ENCODE data around the gene DOCK2.
"Not testable (repeated sequence)": the region's sequence is repeated elsewhere in the genome, so short reads cannot be mapped to it uniquely, and the experiment has no call there.

Gene DOCK2

DNA sequence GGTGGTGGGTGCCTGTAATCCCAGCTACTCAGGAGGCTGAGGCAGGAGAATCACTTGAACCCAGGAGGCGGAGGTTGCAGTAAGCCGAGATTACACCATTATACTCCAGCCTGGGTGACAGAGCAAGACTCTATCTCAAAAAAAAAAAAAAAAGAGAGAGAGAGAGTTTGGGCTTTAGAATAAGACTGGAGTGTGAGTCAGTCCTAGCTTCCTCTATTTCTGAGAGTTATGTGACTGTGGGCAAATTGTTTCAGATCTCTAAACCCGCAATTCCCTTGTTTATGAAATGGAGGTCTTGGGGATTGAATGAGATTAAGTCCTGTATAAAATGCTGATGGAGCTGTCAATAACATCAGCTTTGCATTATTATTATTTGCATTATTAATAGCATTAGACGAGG, 316.1 kb downstream of the DOCK2 start:
- DNase-seq: not testable (repeated sequence)

DNA sequence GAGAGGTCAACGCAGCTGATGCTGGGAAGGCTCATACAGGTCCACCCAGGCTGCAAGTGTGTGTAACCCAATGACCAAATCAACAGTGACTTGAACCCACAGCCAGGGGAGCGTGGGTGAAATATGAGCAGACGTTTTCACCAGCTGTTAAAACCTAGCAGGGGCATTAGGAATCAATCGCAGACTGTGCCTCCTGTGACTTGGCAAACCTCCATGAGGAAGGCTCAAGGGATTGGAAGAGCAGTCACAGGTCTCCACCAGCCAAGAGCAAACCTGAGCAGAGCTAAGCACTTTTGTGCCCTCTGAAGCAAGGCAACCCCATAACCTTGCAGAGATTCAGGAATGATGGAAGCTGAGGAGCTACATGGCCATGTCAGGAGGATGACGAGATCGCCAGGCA, 317.7 kb downstream of the DOCK2 start:
- no peak for DNase-seq

DNA sequence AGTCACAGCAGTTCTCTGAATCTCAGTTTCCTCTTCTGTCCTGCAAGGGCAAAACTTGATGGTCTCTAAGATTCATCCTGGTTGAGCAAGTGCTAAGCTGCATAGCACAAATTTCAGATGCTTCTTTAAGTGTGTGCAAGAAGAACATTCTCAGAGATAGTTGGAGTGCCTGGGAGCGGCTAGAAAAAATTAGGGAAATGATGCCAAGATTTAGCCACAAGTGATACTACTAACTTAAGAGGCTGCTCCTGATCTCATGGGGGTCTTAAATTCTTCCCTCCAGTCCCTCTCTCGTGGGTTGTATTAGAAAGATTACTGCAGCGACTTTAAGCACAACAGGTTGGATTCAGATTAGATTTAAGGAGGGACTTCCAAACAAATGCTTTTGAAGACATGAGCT, 319.1 kb downstream of the DOCK2 start:
- DNase-seq: no peak

- DNase-seq: no peak
These were observed 319.7 kb downstream of the DOCK2 start for GRCh38 chr5:169956756-169957155.

DNA sequence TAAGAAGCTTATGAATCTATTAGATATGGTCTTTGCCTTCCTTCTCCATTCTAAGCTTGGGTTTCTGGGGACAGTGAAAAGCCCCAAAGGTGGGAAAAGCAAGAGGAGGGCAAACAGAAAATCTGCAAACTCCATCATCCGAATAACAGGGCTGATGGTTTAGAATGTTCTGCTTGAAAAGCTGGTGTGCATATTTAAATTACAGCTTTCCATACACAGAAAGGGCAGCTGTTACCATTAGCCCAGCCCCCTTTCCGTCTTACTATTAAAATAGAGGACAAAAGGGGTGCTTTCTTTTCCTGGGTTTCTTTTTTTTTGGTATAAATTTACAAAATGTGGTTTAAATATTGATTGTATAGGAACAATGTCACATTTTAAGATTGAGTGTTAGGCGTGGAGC, 321.2 kb downstream of the DOCK2 start:
- no peak for DNase-seq

GRCh38 chr5:169960659-169961058, 323.6 kb downstream of the DOCK2 start:
- DNase-seq: no peak

DNA sequence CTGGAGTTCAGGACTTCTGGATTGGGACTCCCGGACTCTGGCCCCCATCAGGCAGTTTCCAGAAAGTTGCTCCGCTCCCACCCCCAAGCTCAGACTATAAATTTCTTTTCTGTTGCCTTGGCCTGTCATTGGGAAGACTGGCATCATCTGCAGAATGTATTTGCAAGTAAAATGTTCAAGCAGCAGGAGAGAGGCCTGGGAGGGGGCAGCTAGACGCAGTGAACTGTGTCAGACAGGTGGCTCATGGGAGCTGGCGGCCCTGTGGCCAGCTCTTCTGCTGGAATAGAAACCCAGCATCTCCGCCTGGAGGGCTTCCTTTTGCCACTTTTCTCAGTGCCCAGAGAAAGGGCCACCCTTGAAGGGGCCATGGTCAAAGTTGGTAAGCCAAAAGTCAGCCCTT, 327.2 kb downstream of the DOCK2 start:
- DNase-seq: no peak

DNA sequence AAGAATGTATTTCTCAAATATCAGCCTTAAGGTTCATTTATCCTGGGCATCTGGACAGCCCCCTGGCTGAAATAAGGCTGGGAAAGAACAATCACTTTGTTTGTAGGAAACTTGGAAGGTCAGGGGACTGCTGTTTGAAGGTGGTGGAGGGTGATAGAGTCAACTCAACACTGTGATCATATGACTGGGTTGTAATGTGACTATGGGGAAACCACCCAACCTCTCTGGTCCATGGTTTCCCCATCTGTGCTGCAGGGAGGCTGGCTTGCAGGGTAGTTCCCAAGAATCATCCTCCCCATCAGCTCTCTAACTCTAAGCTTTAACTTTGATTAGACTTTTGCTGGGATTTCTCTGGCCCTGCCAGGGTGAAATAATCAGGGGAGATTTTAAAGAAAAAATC, 333.3 kb downstream of the DOCK2 start:
- no peak for DNase-seq

GRCh38 chr5:169970911-169971765, 334.1 kb downstream of the DOCK2 start:
- DNase-seq: no peak

DNA sequence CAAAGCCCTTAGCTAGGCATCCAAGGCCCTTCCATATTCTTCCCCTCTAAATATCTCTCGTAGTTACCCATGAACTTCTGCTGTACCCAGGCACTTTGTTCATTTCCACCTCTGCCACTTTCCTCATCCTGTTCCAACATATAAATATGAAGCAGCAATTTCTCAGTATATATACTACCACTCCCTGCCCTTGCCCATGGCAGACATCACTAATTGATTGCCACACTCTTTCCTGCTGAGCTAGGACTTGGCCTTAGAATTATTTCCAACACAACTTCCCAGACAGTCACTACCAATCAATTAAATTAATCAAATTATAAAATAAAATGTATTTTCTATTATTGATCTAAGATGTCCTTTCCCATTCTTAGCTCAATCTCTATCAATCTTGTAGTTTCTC, 334.7 kb downstream of the DOCK2 start:
- no peak for DNase-seq

- DNase-seq: no peak
These were observed 336.0 kb downstream of the DOCK2 start for GRCh38 chr5:169973056-169973455.

GRCh38 chr5:169974121-169974770, 337.2 kb downstream of the DOCK2 start:
- no peak for DNase-seq

DNA sequence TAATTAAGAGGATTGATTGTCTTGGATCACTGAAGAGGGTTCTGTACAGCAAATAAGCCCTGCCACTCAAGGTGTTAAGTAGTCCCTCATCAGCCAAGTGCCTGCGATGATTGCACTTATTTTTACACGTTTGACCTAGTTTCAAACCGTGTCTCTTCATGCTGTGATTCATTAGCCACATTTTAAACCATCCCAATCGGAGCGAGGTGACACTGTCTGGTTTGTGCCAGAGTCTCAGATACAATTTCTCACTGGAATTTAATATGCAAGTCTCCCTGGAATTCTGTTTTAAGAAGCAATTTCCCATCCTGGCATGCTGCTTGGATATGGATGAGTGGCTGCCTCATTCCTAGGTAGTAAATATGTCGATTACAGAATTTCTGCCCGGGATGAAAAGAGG, 341.6 kb downstream of the DOCK2 start:
- DNase-seq: no peak

GRCh38 chr5:169979871-169980270, 342.8 kb downstream of the DOCK2 start:
- DNase-seq: no peak

DNA sequence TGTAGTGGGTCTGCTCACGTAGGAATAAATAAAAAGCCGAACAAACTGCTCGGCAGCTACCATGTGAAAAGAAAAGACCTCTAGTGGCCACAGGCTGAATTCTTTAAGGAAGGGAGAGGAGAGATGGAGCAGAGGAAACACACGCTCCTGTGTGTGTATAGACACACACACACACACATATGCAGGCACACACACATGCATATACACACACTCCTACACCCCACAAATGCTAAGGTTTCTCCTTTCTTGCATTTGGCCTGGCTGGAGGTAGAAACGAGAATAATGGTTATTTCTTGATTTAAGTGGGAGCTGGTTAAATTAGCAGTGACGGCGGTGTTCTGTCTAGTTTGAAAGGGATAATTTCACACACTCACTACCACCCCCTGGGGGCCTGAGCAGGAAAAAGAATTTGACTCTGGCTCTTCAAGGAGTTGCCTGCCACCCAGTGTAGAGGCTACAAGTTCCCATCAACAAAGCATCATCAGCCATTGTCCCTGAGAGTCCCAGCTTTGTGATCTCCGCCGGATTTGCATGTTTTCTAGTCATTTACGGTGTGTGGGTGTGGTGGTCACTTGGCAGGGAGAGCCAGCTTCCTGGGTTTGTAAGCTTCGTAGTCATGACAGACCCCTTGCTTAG, 343.5 kb downstream of the DOCK2 start, which contains the start of gene INSYN2B:
INSYN2B (minus strand) TSS at position 78 of the 636 bp plus-strand sequence. CDS start 96,597 bp downstream, outside the sequence.
- DNase-seq: peak; percentile 0

GRCh38 chr5:169988206-169988605, 351.1 kb downstream of the DOCK2 start:
- DNase-seq: no peak

GRCh38 chr5:169988947-169989346, 351.9 kb downstream of the DOCK2 start:
- no peak for DNase-seq

DNA sequence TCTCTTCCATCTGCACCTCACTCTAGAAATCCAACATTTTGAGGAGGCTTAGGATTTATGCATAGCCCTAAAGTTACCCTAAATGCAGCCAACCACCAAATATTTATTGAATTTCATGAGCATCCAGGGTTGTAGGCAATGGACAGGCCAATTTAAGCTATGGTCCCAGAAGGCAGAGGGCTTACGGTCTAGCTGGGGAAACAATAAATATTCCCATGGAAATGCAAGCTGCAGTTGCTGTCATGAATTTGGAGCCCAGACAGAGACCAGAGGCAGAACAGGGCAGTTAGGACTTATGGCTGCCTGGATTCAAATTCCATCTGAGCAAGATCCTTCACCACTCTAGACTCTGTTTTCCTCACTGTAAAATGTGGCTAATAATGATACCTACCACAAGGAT, 352.3 kb downstream of the DOCK2 start:
- no peak for DNase-seq

- DNase-seq: no peak
These were observed 354.2 kb downstream of the DOCK2 start for GRCh38 chr5:169991115-169991869.

DNA sequence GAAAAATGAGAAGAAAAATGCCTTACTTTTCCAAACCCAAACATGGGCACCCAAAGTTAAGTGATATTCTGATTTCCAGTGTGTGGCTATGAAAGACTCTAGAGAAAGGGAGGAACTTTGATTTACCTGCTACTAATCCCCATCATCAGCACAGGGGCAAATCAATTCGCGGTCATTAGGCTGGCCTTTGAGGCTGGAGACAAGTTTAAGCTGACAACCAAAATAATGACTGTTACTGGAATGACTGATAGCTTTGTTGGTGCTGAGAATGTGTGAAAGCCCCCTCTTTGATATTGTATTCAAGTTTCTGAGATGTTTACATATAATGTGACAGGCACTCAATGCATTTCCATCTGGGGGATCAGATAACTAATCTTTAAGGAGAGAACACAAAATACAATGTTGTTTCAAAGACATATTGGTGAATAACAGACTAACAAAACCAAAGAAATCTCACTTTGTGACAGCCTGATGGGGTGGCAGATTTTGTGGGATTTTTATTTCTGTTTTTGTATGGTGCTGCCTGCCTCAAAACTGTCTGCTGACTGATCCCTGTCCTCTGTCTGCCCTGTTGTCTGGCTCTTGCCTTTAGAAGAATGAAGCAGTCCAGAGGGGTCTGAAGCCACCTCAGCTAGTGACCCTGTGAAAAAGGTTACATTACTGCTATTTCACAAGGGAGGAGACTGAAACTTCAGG, 355.9 kb downstream of the DOCK2 start:
- no peak for DNase-seq

GRCh38 chr5:169993485-169993790, 356.4 kb downstream of the DOCK2 start:
- no peak for DNase-seq

DNA sequence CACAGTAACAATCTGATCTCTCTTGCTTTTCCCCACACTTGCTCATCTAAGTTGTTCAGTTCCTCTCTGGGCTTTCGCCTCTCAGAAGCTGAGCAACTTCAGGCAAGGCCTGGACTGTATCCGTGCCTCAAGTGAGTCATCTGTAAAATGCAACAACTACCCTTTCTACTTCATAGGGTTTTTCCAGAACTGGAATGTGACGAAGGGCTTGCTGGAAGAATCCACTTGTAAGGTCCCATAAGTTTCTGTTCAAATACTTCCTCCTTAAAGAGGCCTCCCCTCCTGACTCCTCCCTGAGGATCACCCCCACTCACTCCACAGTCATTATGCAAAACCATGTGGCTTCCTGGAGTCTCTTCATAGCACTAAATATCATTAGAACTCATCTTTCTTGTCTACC, 360.7 kb downstream of the DOCK2 start:
- no peak for DNase-seq

GRCh38 chr5:169999621-170000020, 362.5 kb downstream of the DOCK2 start:
- no peak for DNase-seq
